ENCODE results near the gene LIN7B. TPM values are rescaled to one million over a fixed set of nuclear protein-coding genes. Genes with fewer than 3 reads are reported as not detected.

Gene LIN7B
- 12.0 and 13.3 TPM in 2 replicates for total RNA-seq

GRCh38 chr19:49113762-49114629 is at the start of gene LIN7B:
Gene LIN7B (plus strand): TSS chr19:49114370. CDS start chr19:49114405, 35 bp downstream.

GRCh38 chr19:49064768-49065611 is 49.2 kb upstream of the LIN7B start, which contains the start of gene NTF4:
Gene NTF4 (minus strand): TSS chr19:49064818. CDS start chr19:49061997, 2,821 bp downstream.

GRCh38 chr19:49085020-49085867 is 28.9 kb upstream of the LIN7B start, which contains the start of gene SNRNP70:
Gene SNRNP70 (plus strand): TSS chr19:49085451. CDS start chr19:49086415, 964 bp downstream.

GRCh38 chr19:49118565-49119410 is 4.6 kb downstream of the LIN7B start, which contains the start of gene C19orf73:
Gene C19orf73 (minus strand): TSS chr19:49119143. CDS start chr19:49119022, 121 bp downstream.

GRCh38 chr19:49119411-49120324 is 5.5 kb downstream of the LIN7B start, which contains the start of gene PPFIA3:
Gene PPFIA3 (plus strand): TSS chr19:49119544. CDS start chr19:49127874, 8,330 bp downstream.

GRCh38 chr19:49155005-49155819 is 41.0 kb downstream of the LIN7B start, which contains the start of gene HRC:
Gene HRC (minus strand): TSS chr19:49155396. CDS start chr19:49155237, 159 bp downstream.

GRCh38 chr19:49157445-49158224 is 43.5 kb downstream of the LIN7B start, which contains the start of gene TRPM4:
Gene TRPM4 (plus strand): TSS chr19:49157792. CDS start chr19:49157867, 75 bp downstream.

Other genes starting within 250 kb of the LIN7B start
- gene PLEKHA4, start 245.8 kb upstream of the LIN7B start, total RNA-seq, result 14.3 and 18.6 TPM in 2 replicates
- 48.1 and 56.8 TPM in 2 replicates for gene PPP1R15A, start 241.9 kb upstream of the LIN7B start, total RNA-seq
- gene TULP2, start 215.6 kb upstream of the LIN7B start, total RNA-seq, result 0.26 and 0.32 TPM in 2 replicates
- 149 and 199 TPM in 2 replicates for gene NUCB1, start 214.1 kb upstream of the LIN7B start, total RNA-seq
- gene DHDH, start 180.7 kb upstream of the LIN7B start, total RNA-seq, result 1.6 TPM in 1 of 2 replicates, not detected in the other
- gene BAX, start 159.5 kb upstream of the LIN7B start, total RNA-seq, result 70.6 and 113 TPM in 2 replicates
- 4,288 and 4,455 TPM in 2 replicates for gene FTL, start 149.1 kb upstream of the LIN7B start, total RNA-seq
- 20.4 and 22.7 TPM in 2 replicates for gene GYS1, start 121.1 kb upstream of the LIN7B start, total RNA-seq
- 166 and 207 TPM in 2 replicates for gene RUVBL2, start 120.5 kb upstream of the LIN7B start, total RNA-seq
- gene LHB, start 97.3 kb upstream of the LIN7B start, total RNA-seq, result not detected in 2 replicates
- gene CGB3, start 90.0 kb upstream of the LIN7B start, total RNA-seq, result not detected in 2 replicates
- not detected in 2 replicates for gene CGB2, start 82.5 kb upstream of the LIN7B start, total RNA-seq
- gene CGB1, start 77.5 kb upstream of the LIN7B start, total RNA-seq, result not detected in 2 replicates
- gene CGB5, start 70.5 kb upstream of the LIN7B start, total RNA-seq, result 0.16 TPM in 1 of 2 replicates, not detected in the other
- not detected in 2 replicates for gene CGB8, start 65.3 kb upstream of the LIN7B start, total RNA-seq
- gene CGB7, start 56.6 kb upstream of the LIN7B start, total RNA-seq, result 0.17 and 0.47 TPM in 2 replicates
- 0.16 and 0.17 TPM in 2 replicates for gene NTF4, start 49.6 kb upstream of the LIN7B start, total RNA-seq
- gene KCNA7, start 41.7 kb upstream of the LIN7B start, total RNA-seq, result not detected in 2 replicates
- 128 and 142 TPM in 2 replicates for gene SNRNP70, start 28.9 kb upstream of the LIN7B start, total RNA-seq
- 0.16 and 0.77 TPM in 2 replicates for gene C19orf73, start 4.8 kb downstream of the LIN7B start, total RNA-seq
- 1.0 and 2.0 TPM in 2 replicates for gene PPFIA3, start 5.2 kb downstream of the LIN7B start, total RNA-seq
- gene HRC, start 41.0 kb downstream of the LIN7B start, total RNA-seq, result 0.09 TPM in 1 of 2 replicates, not detected in the other
- 16.5 and 17.5 TPM in 2 replicates for gene TRPM4, start 43.4 kb downstream of the LIN7B start, total RNA-seq
- gene SLC6A16, start 210.8 kb downstream of the LIN7B start, total RNA-seq, result under 0.01 and 0.09 TPM in 2 replicates
- gene CD37, start 221.0 kb downstream of the LIN7B start, total RNA-seq, result not detected in 2 replicates
- 17.2 and 18.5 TPM in 2 replicates for gene TEAD2, start 248.0 kb downstream of the LIN7B start, total RNA-seq
- 0.16 and 0.26 TPM in 2 replicates for gene DKKL1, start 249.5 kb downstream of the LIN7B start, total RNA-seq

Data from bronchial smooth muscle cell (primary cell).